Measurements from ENCODE around the gene CCBE1. TPM values are rescaled to one million over a fixed set of nuclear protein-coding genes. Genes with fewer than 3 reads are reported as not detected.

CCBE1 gene
- polyA plus RNA-seq, 1 of the 3 experiments (the other 2 are of a cell fraction) = 5.0 TPM

DNA sequence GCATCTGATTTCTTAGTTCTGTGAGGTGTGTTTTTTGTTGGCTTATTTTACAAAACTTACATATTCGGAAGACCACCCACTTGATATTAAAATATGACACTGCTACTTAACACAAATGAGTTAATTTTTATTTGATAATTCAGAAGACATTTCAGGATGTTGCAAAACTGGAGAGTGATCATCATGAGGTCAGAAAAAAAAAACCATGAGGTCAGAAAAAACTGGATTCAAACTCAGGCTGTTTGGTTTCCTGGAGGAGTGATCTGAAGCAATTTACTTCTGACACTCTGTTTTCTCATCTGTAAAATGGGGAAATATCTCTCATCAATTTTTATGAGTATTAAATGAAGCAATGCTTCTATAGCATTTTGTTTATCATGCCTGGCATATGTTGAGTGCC, 1.8 kb upstream of the CCBE1 start:
- no peaks in the 10 kb centered on the region for H4K20me1 ChIP-seq (ENCODE audit: insufficient read depth)
- ChIA-PET CTCF (no interaction called here), POLR2A (no interaction called here)
- 98% methylated on average over 1 of the region's 1 CpG for WGBS (ENCODE audit: low lambda C conversion rate)
- 0 out of 2 replicates have a peak, but pooled peaks cover 3% of the 10 kb centered on the region for H3K79me2 ChIP-seq (ENCODE audit: insufficient read depth)
- H3K27ac ChIP-seq (ENCODE audit: low read depth in 2 of 2, low read length in 1 of 2) = peak overlapping the region in 1 of 2 experiments; percentile 85; a peak in 1 of 4 replicates
- H3F3A ChIP-seq (replicated peaks; ENCODE audit: insufficient read depth) = peaks cover 9% of the 10 kb centered on the region
- H3K9me3 ChIP-seq = no peaks in the 10 kb centered on the region
- H3K4me1 ChIP-seq (ENCODE audit: control insufficient read depth in 1 of 2, insufficient read depth in 2 of 2, low read depth in 1 of 2, low read length in 1 of 2) = peaks cover 0 to 16% of the 10 kb centered on the region in 2 experiments; a peak in 2 of 4 replicates
- H3K4me2 ChIP-seq = no peak overlapping the region
- H3K4me3 ChIP-seq (ENCODE audit: low read depth in 2 of 2, low read length in 1 of 2) = no peak overlapping the region
- H3K9me2 ChIP-seq = no peaks in the 10 kb centered on the region
- DNase-seq = no peak
- H2AFZ ChIP-seq (ENCODE audit: low read depth) = peak overlapping the region; percentile 25; the same call in 1 of the 2 replicates
- no peaks in the 10 kb centered on the region for H3K36me3 ChIP-seq (replicated peaks in 1 of 2; ENCODE audit: control insufficient read depth in 1 of 2, insufficient read depth in 2 of 2, low read length in 1 of 2)
- H3K27me3 ChIP-seq (ENCODE audit: insufficient read depth) = no peaks in the 10 kb centered on the region
- TF ChIP-seq TAF1 (IDR thresholded peaks at IDR 0.05; ENCODE audit: borderline replicate concordance, low read depth, low read length) (no peak), MEF2A (IDR thresholded peaks at IDR 0.05; ENCODE audit: borderline replicate concordance, low read depth) (no peak), POLR2AphosphoS5 (IDR thresholded peaks at IDR 0.05; ENCODE audit: low read depth, low read length) (no peak), GATA2 (CRISPR knock-in tag; IDR thresholded peaks at IDR 0.05) (no peak), SIN3A (IDR thresholded peaks at IDR 0.05; ENCODE audit: borderline replicate concordance, low read depth, low read length) (no peak), SMC3 (IDR thresholded peaks at IDR 0.05; ENCODE audit: low read depth, low read length) (no peak), JUND (IDR thresholded peaks at IDR 0.05) (no peak), RXRA (IDR thresholded peaks at IDR 0.05; ENCODE audit: borderline replicate concordance, low read depth) (no peak), CTCF (IDR thresholded peaks at IDR 0.05) (no peak), EP300 (IDR thresholded peaks at IDR 0.05; ENCODE audit: borderline replicate concordance in 1 of 2, low read depth in 1 of 2, low read length in 1 of 2) (no peak), FOXJ3 (CRISPR knock-in tag; IDR thresholded peaks at IDR 0.05) (no peak), USF2 (IDR thresholded peaks at IDR 0.05; ENCODE audit: borderline replicate concordance, low read depth, low read length) (no peak), RAD21 (IDR thresholded peaks at IDR 0.05; ENCODE audit: low read length) (no peak), ELF1 (IDR thresholded peaks at IDR 0.05) (no peak), GABPA (IDR thresholded peaks at IDR 0.05; ENCODE audit: low read depth) (no peak), MXI1 (IDR thresholded peaks at IDR 0.05; ENCODE audit: low read depth, low read length) (no peak), NRF1 (IDR thresholded peaks at IDR 0.05; ENCODE audit: low read depth, low read length) (no peak), IRF3 (IDR thresholded peaks at IDR 0.05; ENCODE audit: low read depth, low read length) (no peak), RFX5 (IDR thresholded peaks at IDR 0.05; ENCODE audit: low read length) (no peak)
- TF ChIP-seq, protein P1, sequence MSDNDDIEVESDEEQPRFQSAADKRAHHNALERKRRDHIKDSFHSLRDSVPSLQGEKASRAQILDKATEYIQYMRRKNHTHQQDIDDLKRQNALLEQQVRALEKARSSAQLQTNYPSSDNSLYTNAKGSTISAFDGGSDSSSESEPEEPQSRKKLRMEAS (IDR thresholded peaks at IDR 0.05; ENCODE audit: low read depth) = no peak
- no peak overlapping the region for H3K9ac ChIP-seq
